Astrocyte (in vitro differentiated cells and primary cell): Measurements from ENCODE around the gene TSEN2. TPM values are rescaled to one million over a fixed set of nuclear protein-coding genes. Genes with fewer than 3 reads are reported as not detected.
"Not testable (repeated sequence)": the region's sequence is repeated elsewhere in the genome, so short reads cannot be mapped to it uniquely, and the experiment has no call there.

ENCODE experiments used
- DNase-seq: peaks from one replicate; pipeline ENCODE4 v3.0.0-alpha.2; 2010; ENCODE audit warnings: low read depth
- FAIRE-seq: peaks from 2 replicates; lab custom pipeline; 2011; peaks lifted over from hg19 to GRCh38; lab: Jason Lieb, UNC
- H2AFZ ChIP-seq: 2 replicates; pipeline ENCODE4 v1.6.0; 2012; ENCODE audit warnings: low read depth, low read length, inconsistent platforms
- H3K27ac ChIP-seq: 2 replicates; pipeline ENCODE4 v1.5.1; 2011; ENCODE audit warnings: low read depth, low read length, inconsistent platforms
- H3K27me3 ChIP-seq: 2 replicates; pipeline ENCODE4 v1.6.0; 2011; ENCODE audit warnings: low read length, inconsistent platforms; ENCODE audit not compliant: insufficient read depth
- H3K36me3 ChIP-seq: 2 replicates; pipeline ENCODE4 v1.5.1; 2011; ENCODE audit warnings: low read length, inconsistent platforms; ENCODE audit not compliant: insufficient read depth
- H3K4me1 ChIP-seq: 2 replicates; pipeline ENCODE4 v1.5.1; 2011; ENCODE audit warnings: low read length, inconsistent platforms; ENCODE audit not compliant: insufficient read depth
- H3K4me2 ChIP-seq: 2 replicates; pipeline ENCODE4 v1.6.0; 2012; ENCODE audit warnings: low read length, inconsistent platforms
- H3K4me3 ChIP-seq: 2 replicates; pipeline ENCODE4 v1.5.1; 2011; ENCODE audit warnings: low read depth, mild to moderate bottlenecking, low read length, inconsistent platforms; ENCODE audit not compliant: insufficient read depth
- H3K79me2 ChIP-seq: 2 replicates; pipeline ENCODE4 v1.6.0; 2012; ENCODE audit warnings: mild to moderate bottlenecking, low read length, inconsistent platforms; ENCODE audit not compliant: insufficient read depth
- H3K9ac ChIP-seq: 2 replicates; pipeline ENCODE4 v1.6.0; 2012; ENCODE audit warnings: mild to moderate bottlenecking, low read length, inconsistent platforms
- H3K9me3 ChIP-seq: 2 replicates; pipeline ENCODE4 v1.5.1; 2012; ENCODE audit warnings: low read depth, mild to moderate bottlenecking, low read length, inconsistent platforms; ENCODE audit not compliant: insufficient read depth
- H4K20me1 ChIP-seq: 2 replicates; pipeline ENCODE4 v1.6.0; 2012; ENCODE audit warnings: low read length, inconsistent platforms; ENCODE audit not compliant: insufficient read depth
- H3K27ac Mint-ChIP-seq: one replicate; pipeline ENCODE4 v1.8.0; 2021; ENCODE audit warnings: mild to moderate bottlenecking, mixed read lengths; ENCODE audit not compliant: unreplicated experiment
- H3K27me3 Mint-ChIP-seq: one replicate; pipeline ENCODE4 v1.8.0; 2021; ENCODE audit warnings: low read depth, mixed read lengths; ENCODE audit not compliant: unreplicated experiment
- H3K36me3 Mint-ChIP-seq: one replicate; pipeline ENCODE4 v1.8.0; 2021; ENCODE audit warnings: low read depth, mixed read lengths; ENCODE audit not compliant: unreplicated experiment
- H3K4me1 Mint-ChIP-seq: one replicate; pipeline ENCODE4 v1.8.0; 2021; ENCODE audit warnings: low read depth, mixed read lengths; ENCODE audit not compliant: unreplicated experiment
- H3K4me3 Mint-ChIP-seq: one replicate; pipeline ENCODE4 v1.8.0; 2021; ENCODE audit warnings: mild to moderate bottlenecking, moderate library complexity, mixed read lengths; ENCODE audit not compliant: unreplicated experiment
- H3K9me3 Mint-ChIP-seq: one replicate; pipeline ENCODE4 v1.8.0; 2021; ENCODE audit warnings: mild to moderate bottlenecking, mixed read lengths; ENCODE audit not compliant: unreplicated experiment
- EZH2 ChIP-seq: IDR thresholded peaks from 2 replicates; pipeline ENCODE4 v1.6.1; 2012; ENCODE audit warnings: mild to moderate bottlenecking, low read length, inconsistent platforms; ENCODE audit not compliant: insufficient read depth
- total RNA-seq: library from RNA; stranded (reverse); gene quantifications from 2 replicates; pipeline ENCODE4 v1.2.1, GENCODE V29; 2021
- TF ChIP-seq, protein P1 (sequence below): IDR thresholded peaks from 2 replicates; pipeline ENCODE4 v1.5.1; 2011; ENCODE audit warnings: low read depth, mild to moderate bottlenecking, inconsistent platforms, low read length, moderate library complexity; ENCODE audit not compliant: insufficient read depth

TSEN2 gene
- total RNA-seq, 1 donor from 2014 or later = 9.7 TPM

GRCh38 chr3:12455740-12456139 is 28.5 kb upstream of the TSEN2 start:
- Histone ChIP-seq H3K27me3 (no peaks in the 10 kb centered on the region), H3K36me3 (no peaks in the 10 kb centered on the region), H3K79me2 (no peaks in the 10 kb centered on the region), H2AFZ (no peak overlapping the region), H3K9ac (no peak overlapping the region), H3K4me1 (peaks cover 9% of the 10 kb centered on the region), H4K20me1 (no peaks in the 10 kb centered on the region), H3K4me2 (no peak overlapping the region), H3K9me3 (no peaks in the 10 kb centered on the region), H3K4me3 (no peak overlapping the region), H3K27ac (no peak overlapping the region)
- Mint-ChIP-seq H3K4me3 (no peak overlapping the region), H3K4me1 (no peaks in the 10 kb centered on the region), H3K36me3 (peaks cover 1% of the 10 kb centered on the region), H3K9me3 (peaks cover 10% of the 10 kb centered on the region), H3K27me3 (peaks cover 22% of the 10 kb centered on the region), H3K27ac (no peak overlapping the region)
- DNase-seq (no peak), FAIRE-seq (no peak)
- TF ChIP-seq EZH2 = no peak
- TF ChIP-seq, protein P1, sequence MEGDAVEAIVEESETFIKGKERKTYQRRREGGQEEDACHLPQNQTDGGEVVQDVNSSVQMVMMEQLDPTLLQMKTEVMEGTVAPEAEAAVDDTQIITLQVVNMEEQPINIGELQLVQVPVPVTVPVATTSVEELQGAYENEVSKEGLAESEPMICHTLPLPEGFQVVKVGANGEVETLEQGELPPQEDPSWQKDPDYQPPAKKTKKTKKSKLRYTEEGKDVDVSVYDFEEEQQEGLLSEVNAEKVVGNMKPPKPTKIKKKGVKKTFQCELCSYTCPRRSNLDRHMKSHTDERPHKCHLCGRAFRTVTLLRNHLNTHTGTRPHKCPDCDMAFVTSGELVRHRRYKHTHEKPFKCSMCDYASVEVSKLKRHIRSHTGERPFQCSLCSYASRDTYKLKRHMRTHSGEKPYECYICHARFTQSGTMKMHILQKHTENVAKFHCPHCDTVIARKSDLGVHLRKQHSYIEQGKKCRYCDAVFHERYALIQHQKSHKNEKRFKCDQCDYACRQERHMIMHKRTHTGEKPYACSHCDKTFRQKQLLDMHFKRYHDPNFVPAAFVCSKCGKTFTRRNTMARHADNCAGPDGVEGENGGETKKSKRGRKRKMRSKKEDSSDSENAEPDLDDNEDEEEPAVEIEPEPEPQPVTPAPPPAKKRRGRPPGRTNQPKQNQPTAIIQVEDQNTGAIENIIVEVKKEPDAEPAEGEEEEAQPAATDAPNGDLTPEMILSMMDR = no peak

GRCh38 chr3:12456441-12456840 is 27.8 kb upstream of the TSEN2 start:
- no peaks in the 10 kb centered on the region for H3K79me2 ChIP-seq
- H3K4me1 Mint-ChIP-seq = peaks cover 2% of the 10 kb centered on the region
- no peak for DNase-seq
- no peak overlapping the region for H3K4me3 ChIP-seq
- no peaks in the 10 kb centered on the region for H3K36me3 ChIP-seq
- peaks cover 1% of the 10 kb centered on the region for H3K36me3 Mint-ChIP-seq
- no peak for FAIRE-seq
- TF ChIP-seq, protein P1 = no peak
- no peak for TF ChIP-seq EZH2
- H4K20me1 ChIP-seq = no peaks in the 10 kb centered on the region
- H3K9ac ChIP-seq = no peak overlapping the region
- peaks cover 22% of the 10 kb centered on the region for H3K27me3 Mint-ChIP-seq
- no peak overlapping the region for H3K27ac Mint-ChIP-seq
- no peaks in the 10 kb centered on the region for H3K27me3 ChIP-seq
- H3K4me3 Mint-ChIP-seq = no peak overlapping the region
- H3K4me2 ChIP-seq = no peak overlapping the region
- no peaks in the 10 kb centered on the region for H3K9me3 ChIP-seq
- peaks cover 8% of the 10 kb centered on the region for H3K9me3 Mint-ChIP-seq
- H3K4me1 ChIP-seq = peaks cover 9% of the 10 kb centered on the region
- H2AFZ ChIP-seq = no peak overlapping the region
- no peak overlapping the region for H3K27ac ChIP-seq

GRCh38 chr3:12457380-12457779 is 26.9 kb upstream of the TSEN2 start:
- not testable (repeated sequence) for H3K36me3 Mint-ChIP-seq, FAIRE-seq, H3K4me1 ChIP-seq, H3K9me3 ChIP-seq, H3K4me2 ChIP-seq, H2AFZ ChIP-seq, H3K27ac ChIP-seq, H3K4me3 Mint-ChIP-seq, H3K4me3 ChIP-seq, H3K9ac ChIP-seq, H3K79me2 ChIP-seq, H3K9me3 Mint-ChIP-seq, H3K27me3 ChIP-seq, H3K36me3 ChIP-seq, H3K27ac Mint-ChIP-seq, DNase-seq, H3K4me1 Mint-ChIP-seq, H4K20me1 ChIP-seq
- H3K27me3 Mint-ChIP-seq = peaks cover 21% of the 10 kb centered on the region
